Panc1 (cell line): ENCODE data around the gene PPIL1. TPM values are rescaled to one million over a fixed set of nuclear protein-coding genes. Genes with fewer than 3 reads are reported as not detected.
A peak's percentile ranks its signal among the peaks of the same experiment; 100 is the strongest.

Source experiments
- ATAC-seq: fragments of 200-7000 bp; cut with Tn5 transposase; 2 replicates; pipeline ENCODE4 v1.9.1; 2020; ENCODE audit warnings: mild to moderate bottlenecking, moderate library complexity
- BruUV-seq: library from RNA; stranded (reverse); fragments of 400-500 nt; replicated peaks from 2 replicates; lab custom pipeline; 2021; lab: Mats Ljungman, UMichigan
- CTCF ChIA-PET: fragments of 300-600 bp; sonication (Branson Sonifier 250); formaldehyde crosslinking; loops from one replicate; lab custom pipeline; 2022; ENCODE audit warnings: antibody characterized with exemption; lab: Charles Lee
- POLR2A ChIA-PET: fragments of 300-600 bp; sonication (Branson Sonifier 250); formaldehyde crosslinking; loops from one replicate; lab custom pipeline; 2022; ENCODE audit warnings: antibody characterized with exemption; lab: Charles Lee
- DNase-seq: peaks from one replicate; pipeline ENCODE4 v3.0.0-alpha.2; 2010; ENCODE audit warnings: low read depth, low spot score
- H3K27ac ChIP-seq: 2 replicates; pipeline ENCODE4 v1.5.1; 2011; ENCODE audit warnings: mild to moderate bottlenecking, low read length, inconsistent platforms
- H3K27me3 ChIP-seq: fragments of 200-500 bp; sonication (Bioruptor generic); 2 replicates; pipeline ENCODE4 v1.6.0; 2014; ENCODE audit warnings: low read length, inconsistent platforms; ENCODE audit not compliant: control insufficient read depth, insufficient read depth
- H3K36me3 ChIP-seq: fragments of 200-500 bp; sonication (Bioruptor generic); 2 replicates; pipeline ENCODE4 v1.5.1; 2014; ENCODE audit warnings: inconsistent platforms, mild to moderate bottlenecking, low read length, moderate library complexity; ENCODE audit not compliant: control insufficient read depth, insufficient read depth
- H3K4me1 ChIP-seq: 2 replicates; pipeline ENCODE4 v1.5.1; 2011; ENCODE audit warnings: inconsistent platforms, mild to moderate bottlenecking, low read length, moderate library complexity; ENCODE audit not compliant: control insufficient read depth, insufficient read depth
- H3K4me3 ChIP-seq, 2 experiments: 2 replicates each; pipeline ENCODE4 v1.5.1; 2011 to 2012; ENCODE audit warnings: low read depth in 2 of 2, low read length in 2 of 2, mild to moderate bottlenecking in 2 of 2, inconsistent platforms in 1 of 2, moderate library complexity in 1 of 2
- H3K9me3 ChIP-seq: fragments of 200-500 bp; sonication (Bioruptor generic); 2 replicates; pipeline ENCODE4 v1.5.1; 2014; ENCODE audit warnings: low read depth, mild to moderate bottlenecking, inconsistent platforms, low read length, moderate library complexity; ENCODE audit not compliant: control insufficient read depth, insufficient read depth
- POLR2AphosphoS5 ChIP-seq: IDR thresholded peaks from 2 replicates; pipeline ENCODE4 v1.6.1; 2012; ENCODE audit warnings: mild to moderate bottlenecking, low read depth, low read length, moderate library complexity
- SIN3A ChIP-seq: IDR thresholded peaks from 2 replicates; pipeline ENCODE4 v1.6.1; 2012; ENCODE audit warnings: low read depth, mild to moderate bottlenecking, low read length, moderate library complexity, borderline replicate concordance; ENCODE audit not compliant: insufficient read depth
- TCF7L2 ChIP-seq: IDR thresholded peaks from 2 replicates; pipeline ENCODE4 v1.6.1; 2011; ENCODE audit warnings: mild to moderate bottlenecking, low read depth, low read length, inconsistent platforms
- in situ Hi-C: cut with HindIII; loops from 2 replicates; pipeline ENCODE4 v1.10.0; 2016; ENCODE audit warnings: low sequenced_read_pairs, low pct_unique_long_range_greater_than_20kb
- intact Hi-C: fragments of 100-400 bp; cut with micrococcal nuclease; formaldehyde crosslinking; loops from one replicate; pipeline ENCODE4 v1.10.0; 2022; ENCODE audit not compliant: unreplicated experiment
- total RNA-seq: library from RNA; stranded (reverse); gene quantifications from one replicate; pipeline ENCODE4 v1.2.1, GENCODE V29; 2021; ENCODE audit not compliant: unreplicated experiment
- TF ChIP-seq, protein P1 (sequence below): fragments of 450-650 bp; IDR thresholded peaks from 2 replicates; pipeline ENCODE4 v1.5.1; 2017; ENCODE audit warnings: mild to moderate bottlenecking
- TF ChIP-seq, protein P2 (sequence below), 2 experiments: IDR thresholded peaks; 2 replicates each; pipeline ENCODE4 v1.6.1; 2011 to 2012; ENCODE audit warnings: low read depth in 2 of 2, control low read depth in 1 of 2, low read length in 1 of 2, mild to moderate bottlenecking in 1 of 2, moderate library complexity in 1 of 2; ENCODE audit not compliant: insufficient read depth in 1 of 2

Gene PPIL1
- total RNA-seq, 1 experiment from 2014 or later = 44.1 TPM

DNA sequence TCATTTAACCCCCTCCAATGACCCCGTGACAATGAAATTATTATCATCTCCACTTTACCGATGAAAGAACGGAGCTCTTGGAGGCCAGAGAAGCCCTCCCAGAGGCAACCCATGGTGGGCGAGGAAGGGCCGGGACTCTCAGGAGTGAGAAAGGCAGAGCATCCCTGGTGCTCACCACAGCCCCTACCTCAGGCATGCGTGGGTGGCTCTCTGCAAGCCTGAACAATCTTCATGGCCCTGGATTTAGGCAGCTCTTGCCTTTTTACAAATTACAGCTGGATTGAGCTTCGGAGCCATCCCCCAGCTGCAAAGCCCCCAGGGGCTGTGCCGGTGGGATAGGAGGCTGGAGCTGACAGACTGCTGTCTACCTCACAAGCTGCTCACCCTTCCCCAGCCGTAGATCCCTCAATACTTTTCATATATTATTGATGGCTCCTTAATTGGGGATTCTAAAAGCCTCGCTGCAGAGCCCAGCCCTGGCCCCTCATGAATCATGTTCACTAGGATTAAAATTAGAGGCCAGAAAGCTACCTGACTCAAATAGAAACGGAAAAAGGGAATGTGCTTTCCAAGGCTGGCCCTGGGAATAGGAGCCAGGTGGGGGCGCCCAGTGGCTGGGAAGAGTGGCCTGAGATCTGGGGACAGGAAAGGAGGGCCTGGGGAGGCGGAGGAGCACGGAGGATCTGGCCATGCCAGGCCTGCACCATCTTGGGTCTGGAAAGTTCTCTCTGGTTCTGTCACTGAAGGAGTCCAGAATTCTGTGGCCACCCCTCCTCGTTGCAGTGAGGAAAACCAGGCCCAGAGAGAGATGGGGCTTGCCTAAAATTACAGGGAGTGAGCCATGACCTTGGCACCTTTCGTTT, 64.4 kb downstream of the PPIL1 start:
- in situ Hi-C loops = no loop called here

DNA sequence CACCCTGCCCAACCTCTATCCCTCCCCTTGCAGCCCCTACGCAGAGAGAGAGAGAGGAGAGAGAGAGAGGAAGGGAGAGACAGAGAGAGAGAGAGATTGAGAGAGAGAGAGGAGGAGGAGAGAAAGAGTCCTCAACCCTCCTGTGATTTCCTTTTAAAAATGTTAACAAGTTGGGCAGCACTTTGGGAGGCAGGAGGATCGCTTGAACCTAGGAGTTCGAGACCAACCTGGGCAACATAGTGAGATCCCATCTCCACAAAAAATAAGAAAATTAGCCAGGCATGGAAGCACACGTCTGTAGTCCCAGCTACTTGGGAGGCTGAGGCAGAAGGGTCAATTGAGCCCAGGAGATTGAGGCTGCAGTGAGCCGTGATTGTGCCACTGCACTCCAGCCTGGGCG, 65.4 kb downstream of the PPIL1 start:
- CTCF ChIA-PET = no interaction called here
- BruUV-seq = no TSS peak

More for the DNA sequence above, 64.4 kb downstream of the PPIL1 start:
- ChIA-PET POLR2A (interaction anchor here (0.6 to 0.7 kb wide), 2 partner anchors 51 to 1402 kb away, joined by 3 to 5 read pairs; no protein-coding TSS in a partner anchor), CTCF (no interaction called here)
- no peak for DNase-seq
- intact Hi-C loops = no loop called here
- no TSS peak for BruUV-seq
- TF ChIP-seq POLR2AphosphoS5 = no peak
- TF ChIP-seq, protein P1, sequence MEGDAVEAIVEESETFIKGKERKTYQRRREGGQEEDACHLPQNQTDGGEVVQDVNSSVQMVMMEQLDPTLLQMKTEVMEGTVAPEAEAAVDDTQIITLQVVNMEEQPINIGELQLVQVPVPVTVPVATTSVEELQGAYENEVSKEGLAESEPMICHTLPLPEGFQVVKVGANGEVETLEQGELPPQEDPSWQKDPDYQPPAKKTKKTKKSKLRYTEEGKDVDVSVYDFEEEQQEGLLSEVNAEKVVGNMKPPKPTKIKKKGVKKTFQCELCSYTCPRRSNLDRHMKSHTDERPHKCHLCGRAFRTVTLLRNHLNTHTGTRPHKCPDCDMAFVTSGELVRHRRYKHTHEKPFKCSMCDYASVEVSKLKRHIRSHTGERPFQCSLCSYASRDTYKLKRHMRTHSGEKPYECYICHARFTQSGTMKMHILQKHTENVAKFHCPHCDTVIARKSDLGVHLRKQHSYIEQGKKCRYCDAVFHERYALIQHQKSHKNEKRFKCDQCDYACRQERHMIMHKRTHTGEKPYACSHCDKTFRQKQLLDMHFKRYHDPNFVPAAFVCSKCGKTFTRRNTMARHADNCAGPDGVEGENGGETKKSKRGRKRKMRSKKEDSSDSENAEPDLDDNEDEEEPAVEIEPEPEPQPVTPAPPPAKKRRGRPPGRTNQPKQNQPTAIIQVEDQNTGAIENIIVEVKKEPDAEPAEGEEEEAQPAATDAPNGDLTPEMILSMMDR = peak; percentile 48; the same call in 1 of the 2 replicates
- TF ChIP-seq SIN3A = no peak
- H3K27me3 ChIP-seq = no peaks in the 10 kb centered on the region
- ATAC-seq = no peak
- no peak overlapping the region for H3K27ac ChIP-seq
- H3K4me3 ChIP-seq = no peak overlapping the region
- H3K4me1 ChIP-seq = no peaks in the 10 kb centered on the region
- no peaks in the 10 kb centered on the region for H3K36me3 ChIP-seq
- H3K9me3 ChIP-seq = no peaks in the 10 kb centered on the region

More for the DNA sequence above, 65.4 kb downstream of the PPIL1 start:
- POLR2A ChIA-PET = no interaction called here
- no peak for DNase-seq
- no peaks in the 10 kb centered on the region for H3K36me3 ChIP-seq
- no peak overlapping the region for H3K4me3 ChIP-seq
- intact Hi-C loops (no loop called here), in situ Hi-C loops (no loop called here)
- no peak overlapping the region for H3K27ac ChIP-seq
- peaks cover 2% of the 10 kb centered on the region; the same call in 1 of the 2 replicates for H3K27me3 ChIP-seq
- H3K9me3 ChIP-seq = no peaks in the 10 kb centered on the region
- no peak for TF ChIP-seq TCF7L2
- TF ChIP-seq SIN3A = no peak
- TF ChIP-seq, protein P1 = no peak
- no peak for TF ChIP-seq POLR2AphosphoS5
- TF ChIP-seq, protein P2, sequence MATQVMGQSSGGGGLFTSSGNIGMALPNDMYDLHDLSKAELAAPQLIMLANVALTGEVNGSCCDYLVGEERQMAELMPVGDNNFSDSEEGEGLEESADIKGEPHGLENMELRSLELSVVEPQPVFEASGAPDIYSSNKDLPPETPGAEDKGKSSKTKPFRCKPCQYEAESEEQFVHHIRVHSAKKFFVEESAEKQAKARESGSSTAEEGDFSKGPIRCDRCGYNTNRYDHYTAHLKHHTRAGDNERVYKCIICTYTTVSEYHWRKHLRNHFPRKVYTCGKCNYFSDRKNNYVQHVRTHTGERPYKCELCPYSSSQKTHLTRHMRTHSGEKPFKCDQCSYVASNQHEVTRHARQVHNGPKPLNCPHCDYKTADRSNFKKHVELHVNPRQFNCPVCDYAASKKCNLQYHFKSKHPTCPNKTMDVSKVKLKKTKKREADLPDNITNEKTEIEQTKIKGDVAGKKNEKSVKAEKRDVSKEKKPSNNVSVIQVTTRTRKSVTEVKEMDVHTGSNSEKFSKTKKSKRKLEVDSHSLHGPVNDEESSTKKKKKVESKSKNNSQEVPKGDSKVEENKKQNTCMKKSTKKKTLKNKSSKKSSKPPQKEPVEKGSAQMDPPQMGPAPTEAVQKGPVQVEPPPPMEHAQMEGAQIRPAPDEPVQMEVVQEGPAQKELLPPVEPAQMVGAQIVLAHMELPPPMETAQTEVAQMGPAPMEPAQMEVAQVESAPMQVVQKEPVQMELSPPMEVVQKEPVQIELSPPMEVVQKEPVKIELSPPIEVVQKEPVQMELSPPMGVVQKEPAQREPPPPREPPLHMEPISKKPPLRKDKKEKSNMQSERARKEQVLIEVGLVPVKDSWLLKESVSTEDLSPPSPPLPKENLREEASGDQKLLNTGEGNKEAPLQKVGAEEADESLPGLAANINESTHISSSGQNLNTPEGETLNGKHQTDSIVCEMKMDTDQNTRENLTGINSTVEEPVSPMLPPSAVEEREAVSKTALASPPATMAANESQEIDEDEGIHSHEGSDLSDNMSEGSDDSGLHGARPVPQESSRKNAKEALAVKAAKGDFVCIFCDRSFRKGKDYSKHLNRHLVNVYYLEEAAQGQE (IDR thresholded peaks at IDR 0.05; ENCODE audit: insufficient read depth in 1 of 2, low read depth in 2 of 2, low read length in 1 of 2) = no peak
- ATAC-seq = no peak
- no peaks in the 10 kb centered on the region for H3K4me1 ChIP-seq
